NK-92 treated with Interleukin-12 subunit alpha and Interleukin-12 subunit beta, amount 100 ng/mL, for 24 hours (cell line): ENCODE results near the gene CDK16.

Experiments used
- DNase-seq: peaks from one replicate; lab custom pipeline; 2025; lab: John Stamatoyannopoulos, UW

CDK16 gene

GRCh38 chrX:47218280-47218919 lies at the start of gene CDK16:
TSS of gene CDK16 (plus strand) at chrX:47218681. CDS start at chrX:47223558, 4,877 bp downstream.
- peak; percentile 59 for DNase-seq

DNA sequence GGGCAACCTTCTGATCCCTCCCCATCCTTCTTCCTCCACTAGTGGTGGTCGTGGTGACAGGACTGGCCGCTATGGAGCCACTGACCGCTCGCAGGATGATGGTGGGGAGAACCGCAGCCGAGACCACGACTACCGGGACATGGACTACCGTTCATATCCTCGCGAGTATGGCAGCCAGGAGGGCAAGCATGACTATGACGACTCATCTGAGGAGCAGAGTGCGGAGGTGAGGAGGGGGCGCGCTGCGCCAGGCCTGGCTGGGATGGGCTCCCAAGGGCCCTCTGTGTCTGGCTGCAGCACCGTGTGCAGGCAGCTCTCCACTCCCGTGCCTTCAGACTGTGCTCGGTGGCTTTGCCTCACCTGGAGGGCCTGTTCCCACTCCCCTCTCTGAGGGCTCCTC lies 49.2 kb upstream of the CDK16 start:
- DNase-seq: no peak

- no peak for DNase-seq
These were observed 48.6 kb upstream of the CDK16 start for GRCh38 chrX:47169726-47170515.

- no peak for DNase-seq
These were observed 47.4 kb upstream of the CDK16 start for GRCh38 chrX:47170861-47171692.

DNA sequence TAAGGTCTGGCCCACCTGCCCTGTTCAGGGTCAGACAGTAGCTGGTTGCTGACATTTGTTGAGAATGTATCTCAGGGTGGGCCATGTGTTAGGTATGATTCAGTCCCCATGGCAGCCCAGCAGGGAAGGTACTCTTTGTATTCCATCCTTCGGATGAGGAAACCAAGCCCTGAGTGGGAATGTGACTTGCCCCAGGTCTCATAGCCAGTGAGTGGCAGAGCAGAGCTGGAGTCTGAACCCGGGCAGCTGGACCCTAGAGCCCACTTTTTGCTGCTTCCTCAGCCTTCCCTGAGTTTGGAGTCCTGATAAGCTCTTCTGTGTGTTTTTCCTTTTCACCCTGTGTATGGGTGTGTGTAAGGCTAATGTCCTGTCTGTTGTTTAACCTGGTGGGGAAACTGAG lies 46.5 kb upstream of the CDK16 start:
- no peak for DNase-seq

- DNase-seq: no peak
These were observed 45.9 kb upstream of the CDK16 start for GRCh38 chrX:47172549-47172948.

GRCh38 chrX:47172971-47173792 lies 45.3 kb upstream of the CDK16 start:
- no peak for DNase-seq

DNA sequence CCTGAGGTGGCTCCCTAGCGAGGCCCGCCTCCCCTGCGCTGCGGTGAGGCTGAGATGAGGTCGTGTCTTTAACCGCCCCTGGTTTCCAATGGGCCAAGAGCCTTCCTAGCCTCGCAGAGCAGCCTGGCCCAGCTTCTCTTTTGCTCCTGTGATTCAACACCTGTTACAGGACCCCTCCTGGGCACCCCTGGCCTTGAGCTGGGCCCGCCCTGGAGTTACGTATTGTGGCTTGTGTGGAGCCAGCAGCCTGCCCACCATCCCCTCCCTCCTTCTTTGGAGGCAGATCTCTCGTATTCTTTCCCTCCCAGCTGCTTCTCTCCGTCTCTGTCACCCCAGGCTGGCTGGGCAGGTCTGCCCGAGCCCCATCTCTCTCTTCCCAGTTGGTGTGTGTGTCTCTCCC lies 44.1 kb upstream of the CDK16 start:
- DNase-seq: no peak

DNA sequence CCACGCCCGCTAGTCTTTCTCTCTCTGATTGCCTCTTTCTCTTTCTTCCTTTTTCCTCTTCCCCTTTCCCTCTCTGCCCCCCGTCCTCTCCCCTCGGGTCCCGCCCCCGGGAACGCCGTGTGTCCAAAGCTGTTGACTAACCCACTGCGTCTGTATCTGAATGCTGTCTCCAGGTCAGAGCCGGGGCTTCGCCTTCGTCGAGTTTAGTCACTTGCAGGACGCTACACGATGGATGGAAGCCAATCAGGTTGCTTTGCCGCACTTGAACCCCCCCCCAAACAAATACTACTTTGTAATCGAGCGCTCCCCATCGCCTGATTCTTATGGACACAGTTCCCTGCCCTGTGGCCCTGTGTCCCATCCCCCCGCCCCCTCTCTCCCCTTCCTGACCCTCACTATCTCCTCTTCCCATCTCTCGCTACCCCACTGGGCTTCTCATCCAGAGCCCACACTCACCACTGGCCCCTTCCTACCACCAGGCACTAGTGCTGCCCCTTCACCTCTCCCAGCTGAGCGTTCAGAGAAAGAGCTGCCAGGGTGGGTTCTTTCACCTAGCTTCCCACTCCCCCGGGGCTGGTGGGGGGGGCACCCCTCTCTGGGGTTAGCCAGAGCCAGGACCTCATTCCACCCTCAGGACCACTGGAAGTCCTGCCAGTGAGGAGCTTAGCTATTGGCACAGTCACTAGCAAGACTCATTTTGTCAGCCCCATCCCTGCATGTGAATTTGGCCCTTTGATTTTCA lies 43.5 kb upstream of the CDK16 start:
- DNase-seq: no peak

- DNase-seq: no peak
These were observed 42.9 kb upstream of the CDK16 start for GRCh38 chrX:47175588-47175980.

DNA sequence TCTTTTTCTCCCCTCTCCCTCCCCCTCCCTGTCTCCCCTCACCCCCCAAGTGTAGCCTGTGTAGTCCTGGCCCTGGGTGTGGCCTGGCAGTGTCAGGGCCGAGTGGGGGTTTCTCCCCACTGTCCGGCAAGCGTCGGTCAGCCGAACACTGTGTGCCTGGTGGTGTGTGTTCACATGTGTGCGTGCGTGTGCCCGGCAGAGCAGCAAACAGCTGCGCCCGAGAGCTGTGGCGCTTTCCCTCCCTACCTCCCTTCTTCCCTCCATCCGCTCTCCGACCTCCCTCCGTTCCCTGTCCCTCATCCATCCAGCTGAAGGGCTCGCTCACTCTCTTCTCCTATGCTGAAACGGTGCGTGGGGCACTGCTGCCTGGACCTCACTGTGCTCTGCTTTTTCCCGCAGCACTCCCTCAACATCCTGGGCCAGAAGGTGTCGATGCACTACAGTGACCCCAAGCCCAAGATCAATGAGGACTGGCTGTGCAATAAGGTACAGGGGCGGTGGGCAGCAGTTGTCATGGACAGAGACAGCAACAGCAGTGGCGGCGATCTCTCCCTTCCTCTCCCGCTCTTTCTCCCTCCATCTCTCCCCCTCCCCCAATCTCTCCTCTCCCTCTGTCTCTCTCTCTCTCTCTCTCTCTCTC lies 42.3 kb upstream of the CDK16 start:
- DNase-seq: no peak

DNA sequence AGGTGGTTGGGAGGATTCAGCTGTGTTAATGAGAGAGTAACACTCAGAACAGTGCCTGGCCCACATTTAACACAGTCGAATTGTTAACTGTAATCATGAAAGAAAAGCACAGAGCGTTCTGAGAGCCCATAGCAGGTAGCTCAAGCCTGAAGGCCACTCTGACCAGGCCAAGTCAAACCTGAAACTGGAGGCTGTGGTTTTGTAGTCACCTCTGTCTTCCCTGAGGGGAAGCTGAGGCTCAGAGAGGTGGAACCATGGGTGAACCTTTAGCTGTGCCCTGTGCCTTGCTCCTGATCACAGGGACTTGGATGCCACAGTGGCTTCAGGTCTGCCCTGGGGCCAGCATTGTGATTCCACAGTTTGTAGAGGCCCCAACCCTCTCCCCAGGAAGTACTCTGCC lies 41.4 kb upstream of the CDK16 start:
- DNase-seq: no peak

DNA sequence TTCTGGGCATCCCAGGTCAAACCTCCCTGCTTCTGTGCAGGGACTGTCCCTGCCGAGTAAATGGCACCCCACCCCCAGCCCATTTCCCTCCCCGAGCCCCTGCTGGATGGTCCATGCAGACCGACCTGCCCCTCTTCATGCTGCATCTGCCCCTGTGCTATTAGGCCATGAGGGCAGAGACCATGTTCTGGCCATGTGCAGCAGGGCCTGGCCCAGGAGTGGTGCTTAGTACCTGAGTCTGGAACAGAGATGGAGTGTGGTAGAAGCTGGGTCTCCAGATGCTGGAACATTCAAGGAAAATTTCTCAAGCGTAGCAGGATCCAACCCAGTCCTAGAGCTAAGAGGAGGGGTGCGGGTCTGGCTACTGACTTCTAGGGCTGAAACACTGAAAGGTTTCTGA lies 40.1 kb upstream of the CDK16 start:
- no peak for DNase-seq

- DNase-seq: no peak
These were observed 39.1 kb upstream of the CDK16 start for GRCh38 chrX:47179221-47179927.

DNA sequence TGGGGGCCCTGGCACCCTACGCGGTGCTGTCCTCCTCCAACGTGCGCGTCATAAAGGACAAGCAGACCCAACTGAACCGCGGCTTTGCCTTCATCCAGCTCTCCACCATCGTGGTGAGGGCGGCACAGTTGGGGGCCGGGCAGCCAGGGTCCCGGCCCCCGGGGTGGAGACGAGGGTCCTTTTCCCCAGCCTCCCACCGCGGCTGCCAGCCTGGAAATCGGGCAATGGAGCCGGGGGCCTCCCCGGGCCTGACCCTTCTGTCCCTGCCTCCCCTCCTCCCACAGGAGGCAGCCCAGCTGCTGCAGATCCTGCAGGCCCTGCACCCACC lies 38.6 kb upstream of the CDK16 start:
- DNase-seq: no peak

- no peak for DNase-seq
These were observed 38.1 kb upstream of the CDK16 start for GRCh38 chrX:47180346-47180745.

- DNase-seq: no peak
These were observed 37.2 kb upstream of the CDK16 start for GRCh38 chrX:47181301-47181700.

DNA sequence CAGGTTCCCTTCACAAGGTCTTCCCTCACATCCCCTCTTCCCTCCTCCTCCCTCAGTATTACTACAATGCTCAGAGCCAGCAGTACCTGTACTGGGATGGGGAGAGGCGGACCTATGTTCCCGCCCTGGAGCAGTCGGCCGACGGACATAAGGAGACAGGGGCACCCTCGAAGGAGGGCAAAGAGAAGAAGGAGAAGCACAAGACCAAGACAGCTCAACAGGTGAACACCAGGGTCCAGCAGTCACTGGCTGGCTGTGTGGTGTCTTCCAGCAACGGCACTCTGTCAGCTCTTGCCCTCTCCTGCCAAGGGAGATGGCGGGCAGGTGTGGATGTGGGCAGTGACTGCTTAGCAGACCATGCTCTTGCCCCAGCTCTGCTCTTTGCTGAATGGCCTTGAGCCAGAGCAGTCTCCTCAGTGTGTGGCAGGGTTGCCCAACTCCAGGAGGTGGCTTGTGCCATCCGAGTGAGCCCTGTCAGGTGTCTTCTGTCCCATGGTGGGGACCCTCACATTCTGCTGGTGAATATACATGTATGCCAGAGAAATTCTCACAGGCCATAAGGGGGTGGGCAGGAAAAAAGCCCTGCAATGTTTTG lies 36.3 kb upstream of the CDK16 start:
- no peak for DNase-seq

- DNase-seq: no peak
These were observed 34.0 kb upstream of the CDK16 start for GRCh38 chrX:47184486-47184885.

GRCh38 chrX:47185241-47185640 lies 33.2 kb upstream of the CDK16 start:
- DNase-seq: no peak
